ENCODE data around the gene HTT. TPM values are rescaled to one million over a fixed set of nuclear protein-coding genes. Genes with fewer than 3 reads are reported as not detected.

HTT gene
- total and polyA plus RNA-seq, 2 of the 8 experiments (the other 6 are each of a cell fraction or from before 2014, with no cell fraction given), result 24.0 to 71.0 TPM

- H3K79me2 ChIP-seq (ENCODE audit: control insufficient read depth in 1 of 2, insufficient read depth in 2 of 2, low read length in 2 of 2), result no peaks in the 10 kb centered on the region
- TF ChIP-seq SIN3A (conservative IDR thresholded peaks at IDR 0.05 in 1 of 2, IDR thresholded peaks at IDR 0.05 in 1 of 2; ENCODE audit: low read depth in 1 of 2, low read length in 2 of 2) (no peak), BACH1 (IDR thresholded peaks at IDR 0.05; ENCODE audit: low read length) (no peak), CTBP2 (IDR thresholded peaks at IDR 0.05; ENCODE audit: borderline replicate concordance, insufficient read depth, insufficient read length, low read length) (no peak)
- no peak overlapping the region for H3K27ac ChIP-seq (ENCODE audit: low read depth, low read length)
- DNase-seq (ENCODE audit: low read depth in 1 of 2, low spot score in 2 of 2) (no peak), FAIRE-seq (no peak)
- no peak overlapping the region for H4K5ac ChIP-seq (ENCODE audit: insufficient read length, low read depth, low read length)
- no peak overlapping the region for H2AFZ ChIP-seq (ENCODE audit: low read length)
- H3K4me2 ChIP-seq (ENCODE audit: insufficient read depth in 1 of 2, low read depth in 2 of 2, low read length in 2 of 2), result no peak overlapping the region
- H3K56ac ChIP-seq (replicated peaks; ENCODE audit: insufficient read length, low read depth, low read length), result no peak overlapping the region
- peaks cover 0 to 9% (median 2%) of the 10 kb centered on the region in 4 experiments; a peak in 3 of 7 replicates for H3K4me1 ChIP-seq (replicated peaks in 1 of 4; ENCODE audit: control insufficient read depth in 3 of 4, insufficient read depth in 4 of 4, low read length in 3 of 4)
- no peak overlapping the region for H2BK5ac ChIP-seq (ENCODE audit: low read depth, low read length)
- peaks cover 0 to 4% (median 2%) of the 10 kb centered on the region in 4 experiments; a peak in 1 of 8 replicates for H3K36me3 ChIP-seq (ENCODE audit: control insufficient read depth in 2 of 4, insufficient read depth in 4 of 4, low read length in 3 of 4)
- no peak overlapping the region for H3K23ac ChIP-seq (ENCODE audit: insufficient read length)
- peaks cover 0 to 2% (median 0%) of the 10 kb centered on the region in 4 experiments; a peak in 1 of 7 replicates for H3K27me3 ChIP-seq (replicated peaks in 1 of 4; ENCODE audit: control insufficient read depth in 3 of 4, extremely low read depth in 1 of 4, insufficient read depth in 3 of 4, low read length in 3 of 4)
- H3K4ac ChIP-seq (replicated peaks; ENCODE audit: insufficient read length, low read depth, low read length), result no peak overlapping the region
- no peak overlapping the region for H2BK12ac ChIP-seq (ENCODE audit: low read depth, low read length)
- 83% methylated on average over 4 of the region's 6 CpGs; no CpG with 5 or more reads in 1 of the 2 experiments for WGBS, 2 experiments (ENCODE audit: extremely low coverage in 1 of 2, insufficient coverage in 1 of 2, insufficient read length in 1 of 2, insufficient replicate concordance in 2 of 2, low coverage in 1 of 2, low lambda C conversion rate in 2 of 2, missing lambda C conversion rate in 1 of 2)
- ChIA-PET POLR2A (ENCODE audit: partially characterized antibody) (no interaction called here), CTCF (ENCODE audit: partially characterized antibody) (interaction anchor here (1.6 to 1.8 kb wide), 2 partner anchors 85 to 235 kb away, joined by 5 to 7 read pairs; no protein-coding TSS in a partner anchor)
- H3K9ac ChIP-seq (replicated peaks in 1 of 4; ENCODE audit: extremely low read depth in 1 of 4, low read depth in 3 of 4, low read length in 3 of 4), result no peak overlapping the region
- no peaks in the 10 kb centered on the region for H3K9me3 ChIP-seq (ENCODE audit: insufficient read depth in 2 of 2, low read depth in 1 of 2, low read length in 1 of 2)
- no peak overlapping the region for H4K8ac ChIP-seq (ENCODE audit: extremely low read depth, insufficient read depth, low read length)
- no peak overlapping the region for H2BK15ac ChIP-seq (ENCODE audit: low read length)
- H3K4me3 ChIP-seq (ENCODE audit: extremely low read depth in 1 of 4, insufficient read depth in 2 of 4, low read depth in 3 of 4, low read length in 4 of 4), result no peak overlapping the region
- no peak overlapping the region for H2BK20ac ChIP-seq (ENCODE audit: low read length)
- H3K14ac ChIP-seq (ENCODE audit: insufficient read length), result no peak overlapping the region
- no peak overlapping the region for H4K91ac ChIP-seq (replicated peaks; ENCODE audit: insufficient read length, low read length)
- H2AK5ac ChIP-seq (ENCODE audit: low read depth, low read length), result no peak overlapping the region
- H3K79me1 ChIP-seq (ENCODE audit: low read depth, low read length), result no peaks in the 10 kb centered on the region
- peaks cover 17 to 22% of the 10 kb centered on the region in 2 experiments for H4K20me1 ChIP-seq (replicated peaks in 1 of 2; ENCODE audit: control insufficient read depth in 1 of 2, insufficient read depth in 2 of 2, low read length in 2 of 2)
- H3K18ac ChIP-seq (ENCODE audit: extremely low read depth, low read length), result no peak overlapping the region
- no peaks in the 10 kb centered on the region for H3K23me2 ChIP-seq (ENCODE audit: low read depth, low read length)
- no peak overlapping the region for H2BK120ac ChIP-seq (replicated peaks; ENCODE audit: low read depth, low read length)
Observed at GRCh38 chr4:3245676-3246075, 171.2 kb downstream of the HTT start.
